HG02970 (cell line): ENCODE results near the gene SUCNR1.

ENCODE experiments used
- ATAC-seq: cut with Tn5 transposase; IDR thresholded peaks from one replicate; pipeline ENCODE4 v1.9.1; 2021; ENCODE audit warnings: mild to moderate bottlenecking, moderate library complexity, moderate number of reproducible peaks; ENCODE audit not compliant: unreplicated experiment, low FRiP score

The SUCNR1 gene

GRCh38 chr3:151899996-151900395, 26.6 kb downstream of the SUCNR1 start:
- ATAC-seq = no peak

GRCh38 chr3:151900460-151900859, 27.0 kb downstream of the SUCNR1 start:
- no peak for ATAC-seq

- ATAC-seq = no peak
Observed at GRCh38 chr3:151900884-151901643, 27.6 kb downstream of the SUCNR1 start.

- ATAC-seq = no peak
Observed at GRCh38 chr3:151901644-151902285, 28.3 kb downstream of the SUCNR1 start.

GRCh38 chr3:151903501-151903991, 30.1 kb downstream of the SUCNR1 start:
- ATAC-seq = no peak

GRCh38 chr3:151905647-151906046, 32.2 kb downstream of the SUCNR1 start:
- ATAC-seq = no peak

- ATAC-seq = no peak
Observed at GRCh38 chr3:151906751-151907150, 33.3 kb downstream of the SUCNR1 start.

GRCh38 chr3:151908399-151908798, 35.0 kb downstream of the SUCNR1 start:
- no peak for ATAC-seq

GRCh38 chr3:151909681-151910405, 36.4 kb downstream of the SUCNR1 start:
- ATAC-seq = no peak

GRCh38 chr3:151911462-151911861, 38.0 kb downstream of the SUCNR1 start:
- ATAC-seq = no peak

GRCh38 chr3:151912028-151912427, 38.6 kb downstream of the SUCNR1 start:
- no peak for ATAC-seq

- ATAC-seq = no peak
Observed at GRCh38 chr3:151916781-151917180, 43.3 kb downstream of the SUCNR1 start.

GRCh38 chr3:151918253-151919029, 45.0 kb downstream of the SUCNR1 start:
- no peak for ATAC-seq

GRCh38 chr3:151919030-151919328, 45.5 kb downstream of the SUCNR1 start:
- ATAC-seq = no peak

- no peak for ATAC-seq
Observed at GRCh38 chr3:151919446-151919845, 46.0 kb downstream of the SUCNR1 start.

- no peak for ATAC-seq
Observed at GRCh38 chr3:151923901-151924300, 50.5 kb downstream of the SUCNR1 start.

GRCh38 chr3:151924753-151925152, 51.3 kb downstream of the SUCNR1 start:
- ATAC-seq = no peak

GRCh38 chr3:151925419-151925818, 52.0 kb downstream of the SUCNR1 start:
- no peak for ATAC-seq

- ATAC-seq = no peak
Observed at GRCh38 chr3:151925876-151926275, 52.4 kb downstream of the SUCNR1 start.

GRCh38 chr3:151926956-151927355, 53.5 kb downstream of the SUCNR1 start:
- no peak for ATAC-seq
